AG04450 (cell line): ENCODE data around the gene BNC1. TPM values are rescaled to one million over a fixed set of nuclear protein-coding genes. Genes with fewer than 3 reads are reported as not detected.

Experiments used
- CTCF ChIA-PET: fragments of 300-600, 350-600 bp; formaldehyde crosslinking; extraction: SDS; loops from one replicate; lab custom pipeline; 2022; ENCODE audit warnings: antibody characterized with exemption, inconsistent platforms; lab: Charles Lee
- POLR2A ChIA-PET: fragments of 350-600 bp; formaldehyde crosslinking; extraction: SDS; loops from one replicate; lab custom pipeline; 2021; ENCODE audit warnings: antibody characterized with exemption, inconsistent platforms; lab: Yijun Ruan, JAX
- DNase-seq: peaks from one replicate; pipeline ENCODE4 v3.0.0-alpha.2; 2011; ENCODE audit warnings: low read depth, low spot score
- H3K27ac ChIP-seq: one replicate; pipeline ENCODE4 v1.5.1; 2012; ENCODE audit warnings: low read depth, low read length, control low read depth
- H3K27me3 ChIP-seq: one replicate; pipeline ENCODE4 v1.6.0; 2012; ENCODE audit warnings: low read length; ENCODE audit not compliant: control insufficient read depth, insufficient read depth
- H3K4me3 ChIP-seq: 2 replicates; pipeline ENCODE4 v1.5.1; 2011; ENCODE audit warnings: mild to moderate bottlenecking, low read depth, low read length, control low read depth
- H3K9me3 ChIP-seq: 2 replicates; pipeline ENCODE4 v1.5.1; 2012; ENCODE audit warnings: low read length; ENCODE audit not compliant: control insufficient read depth, insufficient read depth
- polyA plus RNA-seq: library from polyadenylated mRNA; depleted of rRNA; stranded (reverse); fragments of >200 nt; gene quantifications from 2 replicates; pipeline ENCODE4 v1.2.3, GENCODE V29; 2011
- TF ChIP-seq, protein P1 (sequence below): IDR thresholded peaks from 2 replicates; pipeline ENCODE4 v1.5.1; 2011; ENCODE audit warnings: low read depth, low read length, control low read depth, inconsistent platforms

BNC1 gene
- polyA plus RNA-seq, 1 experiment = 2.2 TPM

GRCh38 chr15:83299462-83299861 is 15.0 kb upstream of the BNC1 start:
- DNase-seq = no peak
- Histone ChIP-seq H3K9me3 (no peaks in the 10 kb centered on the region), H3K27ac (no peak overlapping the region), H3K4me3 (no peak overlapping the region), H3K27me3 (no peaks in the 10 kb centered on the region)
- ChIA-PET CTCF (no interaction called here), POLR2A (no interaction called here)
- TF ChIP-seq, protein P1, sequence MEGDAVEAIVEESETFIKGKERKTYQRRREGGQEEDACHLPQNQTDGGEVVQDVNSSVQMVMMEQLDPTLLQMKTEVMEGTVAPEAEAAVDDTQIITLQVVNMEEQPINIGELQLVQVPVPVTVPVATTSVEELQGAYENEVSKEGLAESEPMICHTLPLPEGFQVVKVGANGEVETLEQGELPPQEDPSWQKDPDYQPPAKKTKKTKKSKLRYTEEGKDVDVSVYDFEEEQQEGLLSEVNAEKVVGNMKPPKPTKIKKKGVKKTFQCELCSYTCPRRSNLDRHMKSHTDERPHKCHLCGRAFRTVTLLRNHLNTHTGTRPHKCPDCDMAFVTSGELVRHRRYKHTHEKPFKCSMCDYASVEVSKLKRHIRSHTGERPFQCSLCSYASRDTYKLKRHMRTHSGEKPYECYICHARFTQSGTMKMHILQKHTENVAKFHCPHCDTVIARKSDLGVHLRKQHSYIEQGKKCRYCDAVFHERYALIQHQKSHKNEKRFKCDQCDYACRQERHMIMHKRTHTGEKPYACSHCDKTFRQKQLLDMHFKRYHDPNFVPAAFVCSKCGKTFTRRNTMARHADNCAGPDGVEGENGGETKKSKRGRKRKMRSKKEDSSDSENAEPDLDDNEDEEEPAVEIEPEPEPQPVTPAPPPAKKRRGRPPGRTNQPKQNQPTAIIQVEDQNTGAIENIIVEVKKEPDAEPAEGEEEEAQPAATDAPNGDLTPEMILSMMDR = no peak

DNA sequence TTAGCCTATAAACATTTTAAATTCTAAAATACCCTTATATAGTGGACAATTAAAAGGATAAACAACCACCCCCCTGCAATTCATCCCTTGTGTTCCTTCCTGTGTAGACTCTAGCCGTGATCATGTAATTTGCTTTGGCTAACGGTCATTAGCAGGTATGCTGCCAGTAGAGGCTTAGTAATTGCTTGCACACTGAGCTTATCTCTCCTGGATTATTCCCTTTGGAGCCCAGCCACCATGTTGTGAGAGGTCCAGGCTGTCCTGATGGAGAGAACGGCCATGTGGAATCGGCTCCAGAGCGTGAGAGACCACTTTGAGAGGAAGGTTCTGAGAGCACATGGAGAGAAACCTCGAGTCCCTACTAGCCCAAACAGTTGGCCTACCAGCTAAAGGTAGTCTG is 11.0 kb upstream of the BNC1 start:
- TF ChIP-seq, protein P1 = no peak
- Histone ChIP-seq H3K9me3 (no peaks in the 10 kb centered on the region), H3K27me3 (no peaks in the 10 kb centered on the region), H3K27ac (no peak overlapping the region), H3K4me3 (no peak overlapping the region)
- POLR2A ChIA-PET = no interaction called here
- no peak for DNase-seq
- CTCF ChIA-PET = no interaction called here

GRCh38 chr15:83293201-83293600 is 8.7 kb upstream of the BNC1 start:
- no peak overlapping the region for H3K4me3 ChIP-seq
- TF ChIP-seq, protein P1 = no peak
- CTCF ChIA-PET = no interaction called here
- DNase-seq = no peak
- no peaks in the 10 kb centered on the region; the same call in 1 of the 2 replicates for H3K9me3 ChIP-seq
- POLR2A ChIA-PET = no interaction called here
- H3K27me3 ChIP-seq = no peaks in the 10 kb centered on the region
- H3K27ac ChIP-seq = no peak overlapping the region

- H3K27me3 ChIP-seq = no peaks in the 10 kb centered on the region
- DNase-seq = no peak
- H3K4me3 ChIP-seq = no peak overlapping the region
- POLR2A ChIA-PET = no interaction called here
- H3K9me3 ChIP-seq = no peaks in the 10 kb centered on the region; the same call in 1 of the 2 replicates
- CTCF ChIA-PET = interaction anchor here (0.6 to 1.2 kb wide), 2 partner anchors 37 to 44 kb away, joined by 4 read pairs; no protein-coding TSS in a partner anchor
- TF ChIP-seq, protein P1 = no peak
- H3K27ac ChIP-seq = no peak overlapping the region
Measured at GRCh38 chr15:83292317-83292716, 7.9 kb upstream of the BNC1 start.

GRCh38 chr15:83290236-83290635 is 5.8 kb upstream of the BNC1 start:
- DNase-seq = no peak
- Histone ChIP-seq H3K27ac (no peak overlapping the region), H3K27me3 (peaks cover 4% of the 10 kb centered on the region), H3K4me3 (no peak overlapping the region), H3K9me3 (peaks cover 2% of the 10 kb centered on the region; the same call in 1 of the 2 replicates)
- CTCF ChIA-PET = no interaction called here
- TF ChIP-seq, protein P1 = no peak
- POLR2A ChIA-PET = no interaction called here
